ENCODE measurements around the gene AP2A1.

DNA sequence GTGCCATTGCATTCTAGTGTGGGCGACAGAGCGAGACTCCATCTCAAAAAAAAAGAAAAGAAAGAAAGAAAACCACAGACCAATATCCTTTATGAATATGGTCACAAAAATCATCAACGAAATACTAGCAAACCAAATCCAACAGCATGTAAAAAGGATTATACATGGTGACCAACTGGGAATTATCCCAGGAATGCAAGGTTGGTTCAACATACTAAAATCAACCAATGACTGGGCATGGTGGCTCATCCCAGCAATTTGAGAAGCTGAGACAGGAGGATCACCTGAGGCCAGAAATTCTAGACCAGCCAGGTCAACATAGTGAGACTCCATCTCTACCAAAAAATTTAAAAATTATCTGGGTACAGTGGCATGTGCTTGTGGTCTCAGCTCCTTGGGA is 10.8 kb upstream of the AP2A1 start:
- TF ChIP-seq JUNB (CRISPR knock-in tag; conservative IDR thresholded peaks at IDR 0.05) (no peak), ZNF239 (CRISPR knock-in tag; IDR thresholded peaks at IDR 0.05) (no peak), CHD4 (IDR thresholded peaks at IDR 0.05; ENCODE audit: insufficient read depth, insufficient replicate concordance, low read depth, low read length, poor library complexity, severe bottlenecking) (no peak)
- TF ChIP-seq, protein P1, sequence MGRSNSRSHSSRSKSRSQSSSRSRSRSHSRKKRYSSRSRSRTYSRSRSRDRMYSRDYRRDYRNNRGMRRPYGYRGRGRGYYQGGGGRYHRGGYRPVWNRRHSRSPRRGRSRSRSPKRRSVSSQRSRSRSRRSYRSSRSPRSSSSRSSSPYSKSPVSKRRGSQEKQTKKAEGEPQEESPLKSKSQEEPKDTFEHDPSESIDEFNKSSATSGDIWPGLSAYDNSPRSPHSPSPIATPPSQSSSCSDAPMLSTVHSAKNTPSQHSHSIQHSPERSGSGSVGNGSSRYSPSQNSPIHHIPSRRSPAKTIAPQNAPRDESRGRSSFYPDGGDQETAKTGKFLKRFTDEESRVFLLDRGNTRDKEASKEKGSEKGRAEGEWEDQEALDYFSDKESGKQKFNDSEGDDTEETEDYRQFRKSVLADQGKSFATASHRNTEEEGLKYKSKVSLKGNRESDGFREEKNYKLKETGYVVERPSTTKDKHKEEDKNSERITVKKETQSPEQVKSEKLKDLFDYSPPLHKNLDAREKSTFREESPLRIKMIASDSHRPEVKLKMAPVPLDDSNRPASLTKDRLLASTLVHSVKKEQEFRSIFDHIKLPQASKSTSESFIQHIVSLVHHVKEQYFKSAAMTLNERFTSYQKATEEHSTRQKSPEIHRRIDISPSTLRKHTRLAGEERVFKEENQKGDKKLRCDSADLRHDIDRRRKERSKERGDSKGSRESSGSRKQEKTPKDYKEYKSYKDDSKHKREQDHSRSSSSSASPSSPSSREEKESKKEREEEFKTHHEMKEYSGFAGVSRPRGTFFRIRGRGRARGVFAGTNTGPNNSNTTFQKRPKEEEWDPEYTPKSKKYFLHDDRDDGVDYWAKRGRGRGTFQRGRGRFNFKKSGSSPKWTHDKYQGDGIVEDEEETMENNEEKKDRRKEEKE (IDR thresholded peaks at IDR 0.05; ENCODE audit: borderline replicate concordance in 1 of 2, control insufficient read depth in 1 of 2, low read depth in 2 of 2, low read length in 1 of 2), result no peak
- TF ChIP-seq, protein P2, sequence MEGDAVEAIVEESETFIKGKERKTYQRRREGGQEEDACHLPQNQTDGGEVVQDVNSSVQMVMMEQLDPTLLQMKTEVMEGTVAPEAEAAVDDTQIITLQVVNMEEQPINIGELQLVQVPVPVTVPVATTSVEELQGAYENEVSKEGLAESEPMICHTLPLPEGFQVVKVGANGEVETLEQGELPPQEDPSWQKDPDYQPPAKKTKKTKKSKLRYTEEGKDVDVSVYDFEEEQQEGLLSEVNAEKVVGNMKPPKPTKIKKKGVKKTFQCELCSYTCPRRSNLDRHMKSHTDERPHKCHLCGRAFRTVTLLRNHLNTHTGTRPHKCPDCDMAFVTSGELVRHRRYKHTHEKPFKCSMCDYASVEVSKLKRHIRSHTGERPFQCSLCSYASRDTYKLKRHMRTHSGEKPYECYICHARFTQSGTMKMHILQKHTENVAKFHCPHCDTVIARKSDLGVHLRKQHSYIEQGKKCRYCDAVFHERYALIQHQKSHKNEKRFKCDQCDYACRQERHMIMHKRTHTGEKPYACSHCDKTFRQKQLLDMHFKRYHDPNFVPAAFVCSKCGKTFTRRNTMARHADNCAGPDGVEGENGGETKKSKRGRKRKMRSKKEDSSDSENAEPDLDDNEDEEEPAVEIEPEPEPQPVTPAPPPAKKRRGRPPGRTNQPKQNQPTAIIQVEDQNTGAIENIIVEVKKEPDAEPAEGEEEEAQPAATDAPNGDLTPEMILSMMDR (IDR thresholded peaks at IDR 0.05 in 2 of 3, conservative IDR thresholded peaks at IDR 0.05 in 1 of 3; ENCODE audit: insufficient read depth in 2 of 3, low read depth in 1 of 3, low read length in 3 of 3), result no peak
- TF ChIP-seq, protein P3, sequence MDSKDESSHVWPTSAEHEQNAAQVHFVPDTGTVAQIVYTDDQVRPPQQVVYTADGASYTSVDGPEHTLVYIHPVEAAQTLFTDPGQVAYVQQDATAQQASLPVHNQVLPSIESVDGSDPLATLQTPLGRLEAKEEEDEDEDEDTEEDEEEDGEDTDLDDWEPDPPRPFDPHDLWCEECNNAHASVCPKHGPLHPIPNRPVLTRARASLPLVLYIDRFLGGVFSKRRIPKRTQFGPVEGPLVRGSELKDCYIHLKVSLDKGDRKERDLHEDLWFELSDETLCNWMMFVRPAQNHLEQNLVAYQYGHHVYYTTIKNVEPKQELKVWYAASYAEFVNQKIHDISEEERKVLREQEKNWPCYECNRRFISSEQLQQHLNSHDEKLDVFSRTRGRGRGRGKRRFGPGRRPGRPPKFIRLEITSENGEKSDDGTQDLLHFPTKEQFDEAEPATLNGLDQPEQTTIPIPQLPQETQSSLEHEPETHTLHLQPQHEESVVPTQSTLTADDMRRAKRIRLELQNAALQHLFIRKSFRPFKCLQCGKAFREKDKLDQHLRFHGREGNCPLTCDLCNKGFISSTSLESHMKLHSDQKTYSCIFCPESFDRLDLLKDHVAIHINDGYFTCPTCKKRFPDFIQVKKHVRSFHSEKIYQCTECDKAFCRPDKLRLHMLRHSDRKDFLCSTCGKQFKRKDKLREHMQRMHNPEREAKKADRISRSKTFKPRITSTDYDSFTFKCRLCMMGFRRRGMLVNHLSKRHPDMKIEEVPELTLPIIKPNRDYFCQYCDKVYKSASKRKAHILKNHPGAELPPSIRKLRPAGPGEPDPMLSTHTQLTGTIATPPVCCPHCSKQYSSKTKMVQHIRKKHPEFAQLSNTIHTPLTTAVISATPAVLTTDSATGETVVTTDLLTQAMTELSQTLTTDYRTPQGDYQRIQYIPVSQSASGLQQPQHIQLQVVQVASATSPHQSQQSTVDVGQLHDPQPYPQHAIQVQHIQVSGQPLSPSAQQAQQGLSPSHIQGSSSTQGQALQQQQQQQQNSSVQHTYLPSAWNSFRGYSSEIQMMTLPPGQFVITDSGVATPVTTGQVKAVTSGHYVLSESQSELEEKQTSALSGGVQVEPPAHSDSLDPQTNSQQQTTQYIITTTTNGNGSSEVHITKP (IDR thresholded peaks at IDR 0.05; ENCODE audit: partially characterized antibody), result no peak
- TF ChIP-seq, protein P4, sequence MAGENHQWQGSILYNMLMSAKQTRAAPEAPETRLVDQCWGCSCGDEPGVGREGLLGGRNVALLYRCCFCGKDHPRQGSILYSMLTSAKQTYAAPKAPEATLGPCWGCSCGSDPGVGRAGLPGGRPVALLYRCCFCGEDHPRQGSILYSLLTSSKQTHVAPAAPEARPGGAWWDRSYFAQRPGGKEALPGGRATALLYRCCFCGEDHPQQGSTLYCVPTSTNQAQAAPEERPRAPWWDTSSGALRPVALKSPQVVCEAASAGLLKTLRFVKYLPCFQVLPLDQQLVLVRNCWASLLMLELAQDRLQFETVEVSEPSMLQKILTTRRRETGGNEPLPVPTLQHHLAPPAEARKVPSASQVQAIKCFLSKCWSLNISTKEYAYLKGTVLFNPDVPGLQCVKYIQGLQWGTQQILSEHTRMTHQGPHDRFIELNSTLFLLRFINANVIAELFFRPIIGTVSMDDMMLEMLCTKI (IDR thresholded peaks at IDR 0.05; ENCODE audit: partially characterized antibody), result no peak
